ENCODE data around the gene SPSB3.

The SPSB3 gene

GRCh38 chr16:1771864-1772361 is 10.5 kb downstream of the SPSB3 start (continued):
- TF ChIP-seq, protein P1, sequence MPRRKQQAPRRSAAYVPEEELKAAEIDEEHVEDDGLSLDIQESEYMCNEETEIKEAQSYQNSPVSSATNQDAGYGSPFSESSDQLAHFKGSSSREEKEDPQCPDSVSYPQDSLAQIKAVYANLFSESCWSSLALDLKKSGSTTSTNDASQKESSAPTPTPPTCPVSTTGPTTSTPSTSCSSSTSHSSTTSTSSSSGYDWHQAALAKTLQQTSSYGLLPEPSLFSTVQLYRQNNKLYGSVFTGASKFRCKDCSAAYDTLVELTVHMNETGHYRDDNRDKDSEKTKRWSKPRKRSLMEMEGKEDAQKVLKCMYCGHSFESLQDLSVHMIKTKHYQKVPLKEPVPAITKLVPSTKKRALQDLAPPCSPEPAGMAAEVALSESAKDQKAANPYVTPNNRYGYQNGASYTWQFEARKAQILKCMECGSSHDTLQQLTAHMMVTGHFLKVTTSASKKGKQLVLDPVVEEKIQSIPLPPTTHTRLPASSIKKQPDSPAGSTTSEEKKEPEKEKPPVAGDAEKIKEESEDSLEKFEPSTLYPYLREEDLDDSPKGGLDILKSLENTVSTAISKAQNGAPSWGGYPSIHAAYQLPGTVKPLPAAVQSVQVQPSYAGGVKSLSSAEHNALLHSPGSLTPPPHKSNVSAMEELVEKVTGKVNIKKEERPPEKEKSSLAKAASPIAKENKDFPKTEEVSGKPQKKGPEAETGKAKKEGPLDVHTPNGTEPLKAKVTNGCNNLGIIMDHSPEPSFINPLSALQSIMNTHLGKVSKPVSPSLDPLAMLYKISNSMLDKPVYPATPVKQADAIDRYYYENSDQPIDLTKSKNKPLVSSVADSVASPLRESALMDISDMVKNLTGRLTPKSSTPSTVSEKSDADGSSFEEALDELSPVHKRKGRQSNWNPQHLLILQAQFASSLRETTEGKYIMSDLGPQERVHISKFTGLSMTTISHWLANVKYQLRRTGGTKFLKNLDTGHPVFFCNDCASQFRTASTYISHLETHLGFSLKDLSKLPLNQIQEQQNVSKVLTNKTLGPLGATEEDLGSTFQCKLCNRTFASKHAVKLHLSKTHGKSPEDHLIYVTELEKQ (tag by site-specific recombination; IDR thresholded peaks at IDR 0.05; ENCODE audit: borderline replicate concordance) = no peak
- TF ChIP-seq SP3 (tag by site-specific recombination; IDR thresholded peaks at IDR 0.05) (0 out of 2 replicates have a peak, but pooled peaks have one; percentile 1), PRDM10 (tag by site-specific recombination; IDR thresholded peaks at IDR 0.05) (0 out of 2 replicates have a peak, but pooled peaks have one; percentile 3), ZBTB6 (tag by site-specific recombination; IDR thresholded peaks at IDR 0.05) (no peak), KLF8 (tag by site-specific recombination; IDR thresholded peaks at IDR 0.05) (peak; percentile 9; the same call in 1 of the 2 replicates), ZFHX2 (tag by site-specific recombination; conservative IDR thresholded peaks at IDR 0.05) (0 out of 2 replicates have a peak, but pooled peaks have one; percentile 8), YY2 (tag by site-specific recombination; IDR thresholded peaks at IDR 0.05) (no peak), ZNF600 (tag by site-specific recombination; IDR thresholded peaks at IDR 0.05) (peak; percentile 57), ZBTB17 (tag by site-specific recombination; IDR thresholded peaks at IDR 0.05) (no peak), ZNF311 (tag by site-specific recombination; IDR thresholded peaks at IDR 0.05; ENCODE audit: borderline replicate concordance) (no peak), ZBTB20 (tag by site-specific recombination; IDR thresholded peaks at IDR 0.05) (0 out of 2 replicates have a peak, but pooled peaks have one; percentile 13), ZNF341 (tag by site-specific recombination; IDR thresholded peaks at IDR 0.05; ENCODE audit: low read depth) (peak; percentile 21; the same call in 1 of the 2 replicates), PRDM4 (tag by site-specific recombination; IDR thresholded peaks at IDR 0.05) (peak; percentile 56; the same call in 1 of the 2 replicates), ZNF423 (tag by site-specific recombination; IDR thresholded peaks at IDR 0.05) (no peak), GLIS1 (tag by site-specific recombination; IDR thresholded peaks at IDR 0.05) (no peak), RBAK (tag by site-specific recombination; IDR thresholded peaks at IDR 0.05) (no peak), PRDM1 (tag by site-specific recombination; IDR thresholded peaks at IDR 0.05) (peak; percentile 83), ZBTB48 (tag by site-specific recombination; IDR thresholded peaks at IDR 0.05) (no peak)
- TF ChIP-seq, protein P2, sequence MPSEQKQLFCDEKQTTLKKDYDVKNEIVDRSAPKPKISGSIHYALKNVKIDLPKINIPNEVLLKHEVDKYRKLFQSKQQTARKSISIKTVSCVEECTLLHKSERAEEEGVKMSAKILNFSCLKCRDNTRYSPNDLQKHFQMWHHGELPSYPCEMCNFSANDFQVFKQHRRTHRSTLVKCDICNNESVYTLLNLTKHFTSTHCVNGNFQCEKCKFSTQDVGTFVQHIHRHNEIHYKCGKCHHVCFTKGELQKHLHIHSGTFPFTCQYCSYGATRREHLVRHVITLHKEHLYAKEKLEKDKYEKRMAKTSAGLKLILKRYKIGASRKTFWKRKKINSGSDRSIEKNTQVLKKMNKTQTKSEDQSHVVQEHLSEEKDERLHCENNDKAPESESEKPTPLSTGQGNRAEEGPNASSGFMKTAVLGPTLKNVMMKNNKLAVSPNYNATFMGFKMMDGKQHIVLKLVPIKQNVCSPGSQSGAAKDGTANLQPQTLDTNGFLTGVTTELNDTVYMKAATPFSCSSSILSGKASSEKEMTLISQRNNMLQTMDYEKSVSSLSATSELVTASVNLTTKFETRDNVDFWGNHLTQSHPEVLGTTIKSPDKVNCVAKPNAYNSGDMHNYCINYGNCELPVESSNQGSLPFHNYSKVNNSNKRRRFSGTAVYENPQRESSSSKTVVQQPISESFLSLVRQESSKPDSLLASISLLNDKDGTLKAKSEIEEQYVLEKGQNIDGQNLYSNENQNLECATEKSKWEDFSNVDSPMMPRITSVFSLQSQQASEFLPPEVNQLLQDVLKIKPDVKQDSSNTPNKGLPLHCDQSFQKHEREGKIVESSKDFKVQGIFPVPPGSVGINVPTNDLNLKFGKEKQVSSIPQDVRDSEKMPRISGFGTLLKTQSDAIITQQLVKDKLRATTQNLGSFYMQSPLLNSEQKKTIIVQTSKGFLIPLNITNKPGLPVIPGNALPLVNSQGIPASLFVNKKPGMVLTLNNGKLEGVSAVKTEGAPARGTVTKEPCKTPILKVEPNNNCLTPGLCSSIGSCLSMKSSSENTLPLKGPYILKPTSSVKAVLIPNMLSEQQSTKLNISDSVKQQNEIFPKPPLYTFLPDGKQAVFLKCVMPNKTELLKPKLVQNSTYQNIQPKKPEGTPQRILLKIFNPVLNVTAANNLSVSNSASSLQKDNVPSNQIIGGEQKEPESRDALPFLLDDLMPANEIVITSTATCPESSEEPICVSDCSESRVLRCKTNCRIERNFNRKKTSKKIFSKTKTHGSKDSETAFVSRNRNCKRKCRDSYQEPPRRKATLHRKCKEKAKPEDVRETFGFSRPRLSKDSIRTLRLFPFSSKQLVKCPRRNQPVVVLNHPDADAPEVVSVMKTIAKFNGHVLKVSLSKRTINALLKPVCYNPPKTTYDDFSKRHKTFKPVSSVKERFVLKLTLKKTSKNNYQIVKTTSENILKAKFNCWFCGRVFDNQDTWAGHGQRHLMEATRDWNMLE (tag by site-specific recombination; conservative IDR thresholded peaks at IDR 0.05; ENCODE audit: low read depth) = no peak
- TF ChIP-seq, protein P3, sequence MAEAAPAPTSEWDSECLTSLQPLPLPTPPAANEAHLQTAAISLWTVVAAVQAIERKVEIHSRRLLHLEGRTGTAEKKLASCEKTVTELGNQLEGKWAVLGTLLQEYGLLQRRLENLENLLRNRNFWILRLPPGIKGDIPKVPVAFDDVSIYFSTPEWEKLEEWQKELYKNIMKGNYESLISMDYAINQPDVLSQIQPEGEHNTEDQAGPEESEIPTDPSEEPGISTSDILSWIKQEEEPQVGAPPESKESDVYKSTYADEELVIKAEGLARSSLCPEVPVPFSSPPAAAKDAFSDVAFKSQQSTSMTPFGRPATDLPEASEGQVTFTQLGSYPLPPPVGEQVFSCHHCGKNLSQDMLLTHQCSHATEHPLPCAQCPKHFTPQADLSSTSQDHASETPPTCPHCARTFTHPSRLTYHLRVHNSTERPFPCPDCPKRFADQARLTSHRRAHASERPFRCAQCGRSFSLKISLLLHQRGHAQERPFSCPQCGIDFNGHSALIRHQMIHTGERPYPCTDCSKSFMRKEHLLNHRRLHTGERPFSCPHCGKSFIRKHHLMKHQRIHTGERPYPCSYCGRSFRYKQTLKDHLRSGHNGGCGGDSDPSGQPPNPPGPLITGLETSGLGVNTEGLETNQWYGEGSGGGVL (tag by site-specific recombination; IDR thresholded peaks at IDR 0.05) = 0 out of 2 replicates have a peak, but pooled peaks have one; percentile 7
